Esophagus muscularis mucosa (tissue), 4 donors: Measurements from ENCODE around the gene PRMT9.

ENCODE experiments used
- CTCF ChIP-seq, 3 experiments: fragments of 200-600 bp in 2 of 3; fragments of 450-650 bp in 1 of 3; sonication (generic) in 2 of 3; IDR thresholded peaks; one replicate each; pipeline ENCODE4 v1.5.1; 2017 to 2019; ENCODE audit warnings: antibody characterized with exemption in 3 of 3, mild to moderate bottlenecking in 2 of 3, moderate library complexity in 1 of 3
- EP300 ChIP-seq: sonication (generic); formaldehyde crosslinking; IDR thresholded peaks from one replicate; pipeline ENCODE4 v1.6.1; 2017; ENCODE audit warnings: antibody characterized with exemption
- POLR2A ChIP-seq: fragments of 450-650 bp; IDR thresholded peaks from one replicate; pipeline ENCODE4 v1.6.1; 2017; ENCODE audit warnings: antibody characterized with exemption, moderate library complexity, mild to moderate bottlenecking, low read depth
- POLR2AphosphoS5 ChIP-seq, 2 donors: sonication (generic); formaldehyde crosslinking; IDR thresholded peaks; one replicate each; pipeline ENCODE4 v1.6.1; 2017; ENCODE audit warnings: antibody characterized with exemption in 2 of 2

GRCh38 chr4:147610686-147611085 lies 73.3 kb downstream of the PRMT9 start:
- TF ChIP-seq CTCF (IDR thresholded peaks at IDR 0.05) (no peak), POLR2AphosphoS5 (IDR thresholded peaks at IDR 0.05) (no peak), POLR2A (no peak), EP300 (no peak)
